CD4-positive, alpha-beta T cell treated with Interferon gamma for 1 hour (primary cell): Measurements from ENCODE around the gene AGT.
"Not testable (repeated sequence)": the region's sequence is repeated elsewhere in the genome, so short reads cannot be mapped to it uniquely, and the experiment has no call there.

Experiments used
- DNase-seq: peaks from one replicate; pipeline ENCODE4 v3.0.0-alpha.2; 2020

AGT gene

DNA sequence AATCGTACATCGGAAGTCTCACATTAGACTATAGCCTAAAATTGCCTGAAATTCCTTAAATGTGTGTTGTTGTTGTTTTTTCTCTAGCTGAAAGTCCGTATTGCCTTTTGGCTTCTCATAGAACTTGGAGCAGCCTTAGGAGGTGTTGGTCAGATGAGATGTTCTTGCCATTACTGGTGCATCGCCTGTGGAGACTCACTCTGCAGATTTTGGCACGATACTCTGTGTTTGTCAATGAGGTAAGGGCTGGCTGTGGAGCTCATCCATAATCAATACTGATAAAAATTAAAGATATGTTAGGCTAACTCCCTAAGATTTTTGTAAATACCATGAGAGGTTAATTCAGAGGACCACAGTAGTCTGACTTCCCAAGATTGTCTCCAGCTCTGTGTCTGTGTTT, 28.9 kb downstream of the AGT start:
- no peak for DNase-seq

DNA sequence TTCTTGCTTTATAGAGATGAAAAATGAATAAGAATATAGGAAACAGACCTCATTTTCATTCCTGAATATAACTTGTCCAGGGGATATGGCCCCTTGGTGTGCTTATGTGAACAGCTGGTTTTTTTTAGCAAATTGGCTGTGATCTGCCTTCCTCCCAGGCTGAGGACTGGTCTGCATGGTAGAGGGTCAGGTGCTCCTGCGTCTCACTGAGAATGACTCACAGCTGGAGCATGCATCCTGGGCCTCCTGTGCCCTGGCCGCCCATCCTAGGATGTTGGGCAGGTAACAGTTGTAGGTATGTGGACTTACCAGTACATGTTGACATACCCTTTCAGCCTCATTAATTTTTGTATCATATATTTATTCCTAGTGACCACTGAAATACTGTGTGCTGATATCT, 29.8 kb downstream of the AGT start:
- no peak for DNase-seq

DNA sequence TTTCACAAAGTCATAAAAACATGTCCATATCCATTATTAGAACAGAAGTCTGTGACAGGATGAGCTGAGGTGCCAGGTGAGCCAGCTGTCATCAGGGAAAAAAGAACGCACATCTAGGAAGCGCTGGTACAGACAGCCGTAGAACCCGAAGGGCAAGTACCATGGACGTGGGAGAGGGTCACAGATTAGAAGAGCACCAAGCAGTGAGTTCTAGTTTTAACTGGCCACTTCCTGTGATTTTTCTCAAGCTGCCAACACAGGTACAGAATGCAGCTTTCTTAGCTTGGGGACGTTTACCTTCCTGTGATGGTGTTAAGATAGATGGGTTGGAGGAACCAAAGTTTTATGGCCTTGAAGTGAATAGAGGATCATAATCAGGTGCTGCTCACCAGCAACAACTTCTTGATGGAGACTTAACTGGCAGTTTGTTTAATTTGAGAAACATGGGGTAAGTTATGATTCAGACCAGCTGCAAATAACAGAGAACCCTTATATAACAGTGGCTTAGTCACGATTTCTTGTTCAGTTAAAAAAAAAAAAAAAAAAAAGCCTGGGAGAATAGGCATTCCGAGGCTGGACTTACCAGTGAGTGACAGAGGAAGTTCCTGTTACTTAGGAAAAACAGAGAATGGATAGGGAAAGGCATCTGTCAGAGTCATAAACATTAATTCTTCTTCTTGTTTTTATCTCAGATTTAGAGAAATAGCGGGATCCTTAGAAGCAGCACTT, 30.9 kb downstream of the AGT start:
- no peak for DNase-seq

DNA sequence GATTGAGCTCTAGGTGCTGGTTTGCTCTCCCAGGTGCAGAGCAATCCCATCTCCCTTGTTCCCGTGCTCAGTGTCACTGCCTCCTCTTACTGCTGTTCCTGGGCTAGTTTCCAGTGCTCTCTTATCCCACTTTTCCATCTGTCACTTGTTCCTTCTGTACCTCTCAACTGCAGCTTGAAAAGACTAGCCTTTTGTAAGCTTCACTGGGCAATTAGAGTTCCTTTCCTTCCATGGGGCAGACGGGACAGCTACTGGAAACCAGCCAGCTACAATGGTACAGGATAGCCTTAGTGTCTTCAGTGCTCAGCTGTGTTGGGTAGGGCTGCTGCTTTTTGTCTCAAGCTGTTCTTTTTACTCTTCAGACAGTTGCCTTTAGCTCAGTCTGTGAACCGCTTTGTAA, 31.6 kb downstream of the AGT start:
- DNase-seq = no peak

GRCh38 chr1:230681599-230681998, 32.3 kb downstream of the AGT start:
- no peak for DNase-seq

DNA sequence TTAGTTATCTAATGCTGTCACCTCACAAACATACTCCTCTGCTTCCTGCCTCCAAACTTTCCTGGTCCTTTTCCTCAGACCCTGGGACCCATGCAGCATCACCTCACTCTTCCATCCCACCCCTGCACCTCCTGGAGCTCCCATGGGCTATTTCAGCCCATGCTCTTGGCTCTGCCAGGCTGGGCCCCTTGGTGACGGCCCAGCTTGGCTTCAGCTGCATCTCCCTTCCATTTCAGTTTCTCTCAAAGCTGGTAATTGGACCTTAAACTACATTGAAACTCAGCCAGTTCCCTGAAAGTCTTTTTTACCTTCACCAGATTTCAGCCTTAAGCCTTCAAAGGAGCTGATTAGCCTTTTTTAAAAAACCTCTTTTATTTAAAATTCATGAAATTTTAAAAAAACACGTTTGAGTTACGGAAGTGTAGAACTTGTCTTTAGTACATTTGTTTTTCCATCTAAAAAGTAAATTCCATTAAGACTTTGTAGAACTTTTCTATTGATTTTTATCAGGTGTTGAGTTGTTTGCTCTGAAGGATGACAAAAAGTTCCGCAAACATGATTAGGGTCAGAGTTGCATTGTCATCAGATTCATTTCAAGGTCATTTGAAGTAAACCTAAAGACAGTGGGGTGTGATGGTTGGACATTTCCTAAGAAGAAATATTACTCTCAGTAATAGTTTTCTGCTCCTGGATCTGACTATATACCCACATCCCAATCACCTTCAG, 33.5 kb downstream of the AGT start:
- no peak for DNase-seq

GRCh38 chr1:230679825-230680224, 34.1 kb downstream of the AGT start:
- no peak for DNase-seq

DNA sequence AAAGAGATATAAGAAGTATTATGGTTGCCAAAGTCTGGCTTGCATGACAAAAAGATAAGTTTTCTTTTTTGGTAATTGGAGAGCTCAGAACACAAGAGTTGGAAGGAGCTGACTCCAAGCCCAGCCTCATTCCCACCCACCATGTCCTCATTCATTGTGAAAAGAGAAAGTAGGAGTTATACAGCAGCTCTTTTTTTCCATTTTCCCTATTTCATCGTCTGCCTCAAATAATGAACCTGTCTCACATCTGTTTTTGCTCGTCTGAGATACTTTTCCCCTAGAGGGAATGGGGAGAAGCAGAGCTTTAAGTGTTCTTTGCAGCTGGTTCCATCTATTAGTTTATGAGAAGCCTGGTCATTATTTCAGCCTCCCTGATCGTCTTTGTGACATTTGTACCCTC, 34.7 kb downstream of the AGT start:
- no peak for DNase-seq

DNA sequence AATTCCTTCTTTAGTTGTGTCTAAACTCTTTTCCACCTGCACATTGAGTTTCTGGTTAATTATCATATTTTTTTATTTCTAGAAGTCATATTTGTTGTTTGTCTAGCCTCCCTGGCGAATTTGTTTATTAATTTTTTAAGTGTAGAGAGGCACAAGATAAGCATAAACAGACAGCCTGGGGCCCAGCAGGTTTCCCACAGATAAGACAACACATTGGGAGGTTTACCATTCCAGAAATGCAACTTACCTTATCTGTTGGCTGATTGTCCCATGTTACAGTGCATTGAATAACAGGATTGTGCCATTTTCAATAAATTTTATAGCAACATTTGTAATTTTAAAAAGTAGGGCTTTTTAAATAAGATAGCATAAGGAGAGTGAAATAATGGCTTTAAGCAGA, 36.7 kb downstream of the AGT start:
- DNase-seq = no peak

GRCh38 chr1:230674581-230674980, 39.3 kb downstream of the AGT start:
- DNase-seq = no peak

DNA sequence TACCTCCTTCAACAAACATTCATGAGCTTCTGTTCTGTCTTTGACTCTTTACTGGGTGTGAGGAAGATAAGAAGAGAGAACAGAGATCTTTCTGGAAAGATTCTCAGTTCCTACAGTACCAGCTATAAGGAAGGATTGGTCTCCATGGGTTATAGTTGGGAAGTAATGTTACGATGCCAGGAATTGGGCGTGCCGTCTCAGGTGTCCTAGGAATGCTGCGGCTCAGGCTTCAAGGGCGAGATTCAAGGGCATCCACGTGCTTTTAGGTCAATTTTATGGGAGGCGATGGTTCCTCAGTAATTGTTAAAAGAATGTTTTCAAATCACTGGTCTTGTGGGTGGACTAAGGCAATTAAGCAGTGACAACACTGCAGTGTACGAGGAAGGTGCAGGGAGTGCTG, 44.4 kb downstream of the AGT start:
- DNase-seq = no peak

- no peak for DNase-seq
Observed at GRCh38 chr1:230668227-230668626, 45.7 kb downstream of the AGT start.

GRCh38 chr1:230661976-230662375, 51.9 kb downstream of the AGT start:
- no peak for DNase-seq

- DNase-seq = no peak
Observed at GRCh38 chr1:230658691-230659090, 55.2 kb downstream of the AGT start.

DNA sequence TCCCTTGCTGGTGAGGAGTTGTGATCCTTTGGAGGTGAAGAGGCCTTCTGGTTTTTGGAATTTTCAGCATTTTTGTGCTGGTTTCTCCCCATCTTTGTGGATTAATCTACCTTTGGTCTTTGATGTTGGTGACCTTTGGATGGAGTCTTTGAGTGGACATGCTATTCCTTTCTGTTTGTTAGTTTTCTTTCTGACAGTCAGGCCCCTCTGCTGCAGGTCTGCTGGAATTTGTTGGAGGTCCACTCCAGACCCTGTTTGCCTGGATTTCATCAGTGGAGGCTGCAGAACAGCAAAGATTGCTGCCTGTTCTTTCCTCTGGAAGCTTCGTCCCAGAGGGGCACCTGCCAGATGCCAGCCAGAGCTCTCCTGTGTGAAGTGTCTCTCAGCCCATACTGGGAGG, 55.8 kb downstream of the AGT start:
- not testable (repeated sequence) for DNase-seq

- DNase-seq = not testable (repeated sequence)
Observed at GRCh38 chr1:230656719-230657118, 57.2 kb downstream of the AGT start.
